Endodermal cell (in vitro differentiated cells): ENCODE measurements around the gene PCCA. TPM values are rescaled to one million over a fixed set of nuclear protein-coding genes. Genes with fewer than 3 reads are reported as not detected.

Experiments
- DNase-seq: peaks from one replicate; pipeline ENCODE4 v3.0.0-alpha.2; 2017
- H3K27ac ChIP-seq: 2 replicates; pipeline ENCODE4 v1.5.1; 2013; ENCODE audit warnings: mild to moderate bottlenecking, low read depth, low read length, moderate library complexity
- H3K27me3 ChIP-seq: 2 replicates; pipeline ENCODE4 v1.6.1; 2013; ENCODE audit warnings: mild to moderate bottlenecking, low read length, moderate library complexity; ENCODE audit not compliant: insufficient read depth, control insufficient read depth, poor library complexity, severe bottlenecking
- H3K36me3 ChIP-seq: 2 replicates; pipeline ENCODE4 v1.7.0; 2013; ENCODE audit warnings: mild to moderate bottlenecking, low read length, moderate library complexity; ENCODE audit not compliant: control insufficient read depth, insufficient read depth
- H3K4me1 ChIP-seq: one replicate; pipeline ENCODE4 v1.7.0; 2013; ENCODE audit warnings: low read length; ENCODE audit not compliant: control insufficient read depth, insufficient read depth
- H3K4me3 ChIP-seq: 2 replicates; pipeline ENCODE4 v1.5.1; 2013; ENCODE audit warnings: mild to moderate bottlenecking, low read length, moderate library complexity
- H3K9ac ChIP-seq: 2 replicates; pipeline ENCODE4 v1.6.1; 2013; ENCODE audit warnings: mild to moderate bottlenecking, low read length, moderate library complexity; ENCODE audit not compliant: poor library complexity, severe bottlenecking; ENCODE audit errors: extremely low read depth
- H3K9me3 ChIP-seq: 2 replicates; pipeline ENCODE4 v1.6.1; 2013; ENCODE audit warnings: mild to moderate bottlenecking, low read length, moderate library complexity; ENCODE audit not compliant: control insufficient read depth
- H3K27ac Mint-ChIP-seq: 2 replicates; pipeline ENCODE4 v1.8.0; 2020; ENCODE audit warnings: mixed read lengths
- H3K27me3 Mint-ChIP-seq: 2 replicates; pipeline ENCODE4 v1.8.0; 2021; ENCODE audit warnings: mild to moderate bottlenecking, mixed read lengths; ENCODE audit not compliant: insufficient read depth
- H3K36me3 Mint-ChIP-seq: 2 replicates; pipeline ENCODE4 v1.8.0; 2020; ENCODE audit warnings: low read depth, mixed read lengths
- H3K4me1 Mint-ChIP-seq: 2 replicates; pipeline ENCODE4 v1.8.0; 2020; ENCODE audit warnings: mixed read lengths
- H3K4me3 Mint-ChIP-seq: 2 replicates; pipeline ENCODE4 v1.8.0; 2020; ENCODE audit warnings: mild to moderate bottlenecking, moderate library complexity, mixed read lengths
- H3K9me3 Mint-ChIP-seq: 2 replicates; pipeline ENCODE4 v1.8.0; 2020; ENCODE audit warnings: mild to moderate bottlenecking, mixed read lengths
- WGBS, 2 experiments: methylation state at CpG; one replicate each; pipeline versions ENCODE4 v1.1.5 to v1.1.7; 2013; ENCODE audit warnings: missing lambda C conversion rate in 2 of 2, mixed read lengths in 1 of 2; ENCODE audit not compliant: insufficient coverage in 1 of 2, insufficient read length in 1 of 2; 5-methylcytosine and 5-hydroxymethylcytosine counted together
- total RNA-seq, 2 donors: library from RNA; stranded (reverse); fragmentation: NEBNext Ultra II Directional in 1 of 2; extraction: Animal tissue kit (Norgen Biotek cat#: 25700) in 1 of 2; gene quantifications; 2 replicates in 1 of 2; 3 replicates in 1 of 2; pipeline ENCODE4 v1.2.1, GENCODE V29; 2021
- TF ChIP-seq, protein P1 (sequence below): fragments of 200-600 bp; sonication (generic); conservative IDR thresholded peaks from 2 replicates; pipeline ENCODE4 v1.5.0; 2021; ENCODE audit warnings: antibody characterized with exemption, mild to moderate bottlenecking

Gene PCCA
- total RNA-seq, 2 donors from 2014 or later: 60.2 to 67.2 TPM

DNA sequence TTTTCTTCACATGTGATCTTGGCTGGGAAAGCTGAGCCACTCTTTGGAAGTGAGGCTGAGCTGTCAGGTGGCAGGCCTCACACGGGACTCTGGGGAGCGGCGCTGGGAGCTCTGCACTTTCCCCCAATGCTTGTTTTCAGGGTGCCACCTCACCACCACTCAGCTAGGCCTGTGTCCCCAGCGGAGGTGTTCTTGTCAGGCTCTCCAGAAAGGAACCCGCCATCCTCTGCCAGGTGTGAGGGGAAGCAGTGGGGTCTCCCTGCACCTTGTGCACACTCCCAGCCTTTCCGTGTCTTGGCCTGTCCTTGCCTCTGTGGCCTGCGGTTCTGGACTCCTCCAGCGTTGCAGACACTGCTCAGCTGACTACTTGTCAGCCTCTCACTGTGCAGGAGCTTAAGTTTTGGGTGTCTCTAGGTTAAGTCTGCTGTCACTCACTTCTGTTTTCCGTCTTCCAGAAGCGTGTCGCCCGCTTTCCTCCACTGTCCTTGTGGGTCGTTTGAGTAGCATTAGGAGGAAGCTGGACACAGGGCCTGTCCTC lies 447.8 kb downstream of the PCCA start:
- no peaks in the 10 kb centered on the region for H3K9me3 ChIP-seq
- H3K9ac ChIP-seq: no peak overlapping the region
- peaks cover under 1% of the 10 kb centered on the region for H3K36me3 ChIP-seq
- no peak overlapping the region for H3K27ac ChIP-seq
- Mint-ChIP-seq H3K36me3 (peaks cover 1% of the 10 kb centered on the region), H3K27me3 (no peaks in the 10 kb centered on the region), H3K4me3 (no peak overlapping the region), H3K4me1 (peaks cover 20% of the 10 kb centered on the region), H3K27ac (no peak overlapping the region), H3K9me3 (no peaks in the 10 kb centered on the region)
- peaks cover 5% of the 10 kb centered on the region for H3K4me1 ChIP-seq
- peak; percentile 41 for DNase-seq
- H3K4me3 ChIP-seq: no peak overlapping the region
- H3K27me3 ChIP-seq: no peaks in the 10 kb centered on the region
- TF ChIP-seq, protein P1, sequence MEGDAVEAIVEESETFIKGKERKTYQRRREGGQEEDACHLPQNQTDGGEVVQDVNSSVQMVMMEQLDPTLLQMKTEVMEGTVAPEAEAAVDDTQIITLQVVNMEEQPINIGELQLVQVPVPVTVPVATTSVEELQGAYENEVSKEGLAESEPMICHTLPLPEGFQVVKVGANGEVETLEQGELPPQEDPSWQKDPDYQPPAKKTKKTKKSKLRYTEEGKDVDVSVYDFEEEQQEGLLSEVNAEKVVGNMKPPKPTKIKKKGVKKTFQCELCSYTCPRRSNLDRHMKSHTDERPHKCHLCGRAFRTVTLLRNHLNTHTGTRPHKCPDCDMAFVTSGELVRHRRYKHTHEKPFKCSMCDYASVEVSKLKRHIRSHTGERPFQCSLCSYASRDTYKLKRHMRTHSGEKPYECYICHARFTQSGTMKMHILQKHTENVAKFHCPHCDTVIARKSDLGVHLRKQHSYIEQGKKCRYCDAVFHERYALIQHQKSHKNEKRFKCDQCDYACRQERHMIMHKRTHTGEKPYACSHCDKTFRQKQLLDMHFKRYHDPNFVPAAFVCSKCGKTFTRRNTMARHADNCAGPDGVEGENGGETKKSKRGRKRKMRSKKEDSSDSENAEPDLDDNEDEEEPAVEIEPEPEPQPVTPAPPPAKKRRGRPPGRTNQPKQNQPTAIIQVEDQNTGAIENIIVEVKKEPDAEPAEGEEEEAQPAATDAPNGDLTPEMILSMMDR: no peak
- 91 to 100% methylated on average over 9 to 13 of the region's 13 CpGs for WGBS, 2 experiments

DNA sequence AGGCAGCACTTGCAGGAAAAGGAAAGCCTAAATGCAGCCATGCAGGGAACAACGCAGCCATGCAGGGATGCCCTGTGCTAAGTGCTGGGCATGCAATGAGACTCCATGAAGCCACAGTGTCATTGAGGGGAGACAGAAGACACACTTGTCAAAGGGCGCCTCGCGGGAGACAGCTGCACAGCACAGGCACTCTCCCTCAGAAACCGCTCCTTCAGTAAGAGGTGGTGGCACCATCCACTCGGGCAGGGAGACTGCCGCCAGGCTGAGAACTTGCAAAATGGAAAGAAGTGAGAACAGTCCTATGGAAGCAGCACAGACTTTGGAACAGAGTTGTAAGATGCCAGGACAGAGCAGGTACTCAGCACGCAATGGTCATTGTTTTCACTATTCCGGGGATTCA lies 448.6 kb downstream of the PCCA start:
- Histone ChIP-seq H3K9ac (no peak overlapping the region), H3K36me3 (no peaks in the 10 kb centered on the region), H3K9me3 (no peaks in the 10 kb centered on the region), H3K27ac (no peak overlapping the region), H3K27me3 (no peaks in the 10 kb centered on the region), H3K4me1 (peaks cover 5% of the 10 kb centered on the region), H3K4me3 (no peak overlapping the region)
- no peaks in the 10 kb centered on the region for H3K9me3 Mint-ChIP-seq
- H3K36me3 Mint-ChIP-seq: no peaks in the 10 kb centered on the region
- peaks cover 20% of the 10 kb centered on the region for H3K4me1 Mint-ChIP-seq
- no peak overlapping the region for H3K4me3 Mint-ChIP-seq
- TF ChIP-seq, protein P1: no peak
- no peaks in the 10 kb centered on the region for H3K27me3 Mint-ChIP-seq
- no peak overlapping the region for H3K27ac Mint-ChIP-seq
- 92 to 99% methylated on average over 9 of the region's 9 CpGs for WGBS, 2 experiments
- peak; percentile 38 for DNase-seq

GRCh38 chr13:100537951-100538462 lies 449.1 kb downstream of the PCCA start:
- no peak overlapping the region for H3K4me3 Mint-ChIP-seq
- peaks cover 20% of the 10 kb centered on the region for H3K4me1 Mint-ChIP-seq
- Histone ChIP-seq H3K9me3 (no peaks in the 10 kb centered on the region), H3K36me3 (no peaks in the 10 kb centered on the region), H3K4me3 (no peak overlapping the region), H3K9ac (no peak overlapping the region), H3K27ac (no peak overlapping the region), H3K4me1 (peaks cover 5% of the 10 kb centered on the region), H3K27me3 (no peaks in the 10 kb centered on the region)
- DNase-seq: no peak
- TF ChIP-seq, protein P1: no peak
- H3K36me3 Mint-ChIP-seq: no peaks in the 10 kb centered on the region
- no peak overlapping the region for H3K27ac Mint-ChIP-seq
- no peaks in the 10 kb centered on the region for H3K9me3 Mint-ChIP-seq
- WGBS, 2 experiments: 89 to 95% methylated on average over 1 to 5 of the region's 5 CpGs
- H3K27me3 Mint-ChIP-seq: no peaks in the 10 kb centered on the region
